HG02884 (cell line): ENCODE results near the gene IMPA2.

Experiments used
- ATAC-seq: cut with Tn5 transposase; IDR thresholded peaks from one replicate; pipeline ENCODE4 v1.9.1; 2021; ENCODE audit warnings: mild to moderate bottlenecking, moderate library complexity; ENCODE audit not compliant: unreplicated experiment

The IMPA2 gene

GRCh38 chr18:12046046-12046750 is 64.9 kb downstream of the IMPA2 start:
- no peak for ATAC-seq

GRCh38 chr18:12046751-12047335 is 65.5 kb downstream of the IMPA2 start:
- ATAC-seq: no peak

- no peak for ATAC-seq
These were observed 66.9 kb downstream of the IMPA2 start for GRCh38 chr18:12048010-12048826.

GRCh38 chr18:12048827-12049175 is 67.5 kb downstream of the IMPA2 start:
- ATAC-seq: no peak

GRCh38 chr18:12049978-12050811 is 68.9 kb downstream of the IMPA2 start:
- peak; percentile 88 for ATAC-seq

- no peak for ATAC-seq
These were observed 71.6 kb downstream of the IMPA2 start for GRCh38 chr18:12052866-12053265.

- peak; percentile 47 for ATAC-seq
These were observed 72.0 kb downstream of the IMPA2 start for GRCh38 chr18:12053289-12053688.

GRCh38 chr18:12056034-12056883 is 75.0 kb downstream of the IMPA2 start:
- no peak for ATAC-seq

GRCh38 chr18:12056884-12057402 is 75.6 kb downstream of the IMPA2 start:
- ATAC-seq: no peak

- ATAC-seq: no peak
These were observed 76.2 kb downstream of the IMPA2 start for GRCh38 chr18:12057419-12058039.

GRCh38 chr18:12059334-12060181 is 78.3 kb downstream of the IMPA2 start:
- no peak for ATAC-seq

GRCh38 chr18:12060182-12060870 is 79.0 kb downstream of the IMPA2 start:
- no peak for ATAC-seq

GRCh38 chr18:12061685-12062084 is 80.4 kb downstream of the IMPA2 start:
- ATAC-seq: no peak

- ATAC-seq: no peak
These were observed 81.7 kb downstream of the IMPA2 start for GRCh38 chr18:12062974-12063373.

GRCh38 chr18:12064086-12064763 is 82.9 kb downstream of the IMPA2 start:
- ATAC-seq: no peak

GRCh38 chr18:12065397-12065796 is 84.1 kb downstream of the IMPA2 start:
- ATAC-seq: no peak

- ATAC-seq: no peak
These were observed 85.7 kb downstream of the IMPA2 start for GRCh38 chr18:12066910-12067511.
